Stimulated activated CD8-positive, alpha-beta memory T cell treated with anti-CD3 and anti-CD28 coated beads, Interleukin-7, amount 100 ng/mL, for 4 hours (primary cell): ENCODE measurements around the gene NCAPG2.
"Not testable (repeated sequence)": the region's sequence is repeated elsewhere in the genome, so short reads cannot be mapped to it uniquely, and the experiment has no call there.

Source experiments
- DNase-seq, 2 donors: peaks; one replicate each; pipeline ENCODE4 v3.0.0-alpha.2; 2020; ENCODE audit warnings: low read depth in 2 of 2

The NCAPG2 gene

GRCh38 chr7:158626289-158626688, 78.3 kb downstream of the NCAPG2 start:
- not testable (repeated sequence) for DNase-seq

GRCh38 chr7:158623241-158623640, 81.4 kb downstream of the NCAPG2 start:
- DNase-seq, result no peak

- DNase-seq, result no peak
Measured at GRCh38 chr7:158620839-158621441, 83.7 kb downstream of the NCAPG2 start.

GRCh38 chr7:158620418-158620817, 84.2 kb downstream of the NCAPG2 start:
- no peak for DNase-seq

GRCh38 chr7:158618745-158619140, 85.9 kb downstream of the NCAPG2 start:
- DNase-seq, result no peak

- no peak for DNase-seq
Measured at GRCh38 chr7:158617737-158618128, 86.9 kb downstream of the NCAPG2 start.

GRCh38 chr7:158616050-158616449, 88.6 kb downstream of the NCAPG2 start:
- DNase-seq, result no peak

GRCh38 chr7:158614700-158615099, 89.9 kb downstream of the NCAPG2 start:
- no peak for DNase-seq

- DNase-seq, result no peak
Measured at GRCh38 chr7:158613481-158613880, 91.1 kb downstream of the NCAPG2 start.

- no peak for DNase-seq
Measured at GRCh38 chr7:158612546-158612945, 92.1 kb downstream of the NCAPG2 start.

- DNase-seq, result no peak
Measured at GRCh38 chr7:158611541-158611940, 93.1 kb downstream of the NCAPG2 start.

GRCh38 chr7:158609313-158609974, 95.2 kb downstream of the NCAPG2 start:
- no peak for DNase-seq

GRCh38 chr7:158607563-158607962, 97.0 kb downstream of the NCAPG2 start:
- no peak for DNase-seq

- no peak for DNase-seq
Measured at GRCh38 chr7:158606671-158607424, 97.8 kb downstream of the NCAPG2 start.

GRCh38 chr7:158606129-158606528, 98.5 kb downstream of the NCAPG2 start:
- DNase-seq, result no peak

GRCh38 chr7:158603773-158604755, 100.5 kb downstream of the NCAPG2 start:
- no peak for DNase-seq

- no peak for DNase-seq
Measured at GRCh38 chr7:158602905-158603772, 101.5 kb downstream of the NCAPG2 start.

GRCh38 chr7:158602041-158602440, 102.6 kb downstream of the NCAPG2 start:
- DNase-seq, result no peak

GRCh38 chr7:158601090-158601489, 103.5 kb downstream of the NCAPG2 start:
- no peak for DNase-seq

- no peak for DNase-seq
Measured at GRCh38 chr7:158596745-158597144, 107.9 kb downstream of the NCAPG2 start.

GRCh38 chr7:158596309-158596708, 108.3 kb downstream of the NCAPG2 start:
- no peak for DNase-seq
